Measurements from ENCODE around the gene BBS2.

BBS2 gene

GRCh38 chr16:56520251-56520577, 390 bp upstream of the BBS2 start:
- Histone ChIP-seq H2BK15ac (ENCODE audit: low read length) (no peak overlapping the region), H3K4me3 (ENCODE audit: low read length in 2 of 2) (peak overlapping the region in 1 of 2 donors; percentile 95)
- no CpG with 5 or more reads among the region's 4 CpGs for WGBS, 2 donors (ENCODE audit: extremely low coverage in 2 of 2, insufficient read length in 2 of 2, insufficient replicate concordance in 1 of 2)

GRCh38 chr16:56518425-56518824, 1.4 kb downstream of the BBS2 start:
- Histone ChIP-seq H2AFZ (ENCODE audit: low read length) (no peak overlapping the region), H3K27ac (replicated peaks; ENCODE audit: low read length) (no peak overlapping the region), H4K8ac (ENCODE audit: low read depth, low read length) (no peak overlapping the region), H3K4me2 (ENCODE audit: insufficient read depth, low read length, poor library complexity, severe bottlenecking) (no peak overlapping the region), H3K4me1 (ENCODE audit: control insufficient read depth in 2 of 2, insufficient read depth in 1 of 2, low read depth in 1 of 2, low read length in 2 of 2) (peaks cover 1 to 3% of the 10 kb centered on the region in 2 donors), H3K4me3 (ENCODE audit: low read length in 2 of 2) (no peak overlapping the region), H2AK5ac (ENCODE audit: low read depth, low read length) (no peak overlapping the region), H3K4ac (ENCODE audit: low read length) (no peak overlapping the region), H3K9ac (ENCODE audit: low read depth, low read length, poor library complexity) (no peak overlapping the region), H2BK120ac (ENCODE audit: low read depth, low read length) (no peak overlapping the region), H2BK15ac (ENCODE audit: low read length) (no peak overlapping the region), H3K14ac (ENCODE audit: low read length) (no peak overlapping the region), H3K36me3 (replicated peaks in 1 of 2; ENCODE audit: control insufficient read depth in 2 of 2, insufficient read depth in 2 of 2, low read length in 2 of 2) (no peaks in the 10 kb centered on the region), H3K27me3 (ENCODE audit: control insufficient read depth in 3 of 3, insufficient read depth in 3 of 3, low read depth in 1 of 3, low read length in 3 of 3) (no peaks in the 10 kb centered on the region), H4K91ac (ENCODE audit: low read depth, low read length, poor library complexity) (no peak overlapping the region), H3K18ac (ENCODE audit: low read length) (no peak overlapping the region), H2BK5ac (ENCODE audit: low read length) (no peak overlapping the region), H2BK12ac (ENCODE audit: low read length) (no peak overlapping the region), H3K79me1 (ENCODE audit: low read depth, low read length) (no peaks in the 10 kb centered on the region), H3K9me3 (replicated peaks in 1 of 2; ENCODE audit: control insufficient read depth in 2 of 2, insufficient read depth in 1 of 2, low read depth in 1 of 2, low read length in 2 of 2) (no peaks in the 10 kb centered on the region), H3K23ac (ENCODE audit: low read depth, low read length, poor library complexity) (no peak overlapping the region)
- no CpG with 5 or more reads among the region's 7 CpGs for WGBS, 2 donors (ENCODE audit: extremely low coverage in 2 of 2, insufficient read length in 2 of 2, insufficient replicate concordance in 1 of 2)
- DNase-seq (ENCODE audit: low spot score) = no peak

More at GRCh38 chr16:56520251-56520577, 390 bp upstream of the BBS2 start:
- no peaks in the 10 kb centered on the region for H3K79me1 ChIP-seq (ENCODE audit: low read depth, low read length)
- H3K4ac ChIP-seq (ENCODE audit: low read length) = no peak overlapping the region
- H2BK12ac ChIP-seq (ENCODE audit: low read length) = no peak overlapping the region
- H2AK5ac ChIP-seq (ENCODE audit: low read depth, low read length) = no peak overlapping the region
- H4K91ac ChIP-seq (ENCODE audit: low read depth, low read length, poor library complexity) = no peak overlapping the region
- no peak for DNase-seq (ENCODE audit: low spot score)
- peaks cover 1 to 3% of the 10 kb centered on the region in 2 donors for H3K4me1 ChIP-seq (ENCODE audit: control insufficient read depth in 2 of 2, insufficient read depth in 1 of 2, low read depth in 1 of 2, low read length in 2 of 2)
- no peak overlapping the region for H3K18ac ChIP-seq (ENCODE audit: low read length)
- H3K9me3 ChIP-seq (replicated peaks in 1 of 2; ENCODE audit: control insufficient read depth in 2 of 2, insufficient read depth in 1 of 2, low read depth in 1 of 2, low read length in 2 of 2) = no peaks in the 10 kb centered on the region
- H3K14ac ChIP-seq (ENCODE audit: low read length) = no peak overlapping the region
- peak overlapping the region; percentile 72 for H3K4me2 ChIP-seq (ENCODE audit: insufficient read depth, low read length, poor library complexity, severe bottlenecking)
- no peak overlapping the region for H4K8ac ChIP-seq (ENCODE audit: low read depth, low read length)
- no peaks in the 10 kb centered on the region for H3K27me3 ChIP-seq (ENCODE audit: control insufficient read depth in 3 of 3, insufficient read depth in 3 of 3, low read depth in 1 of 3, low read length in 3 of 3)
- no peaks in the 10 kb centered on the region for H3K36me3 ChIP-seq (replicated peaks in 1 of 2; ENCODE audit: control insufficient read depth in 2 of 2, insufficient read depth in 2 of 2, low read length in 2 of 2)
- H2BK120ac ChIP-seq (ENCODE audit: low read depth, low read length) = no peak overlapping the region
- no peak overlapping the region for H3K27ac ChIP-seq (replicated peaks; ENCODE audit: low read length)
- H3K23ac ChIP-seq (ENCODE audit: low read depth, low read length, poor library complexity) = no peak overlapping the region
- H2BK5ac ChIP-seq (ENCODE audit: low read length) = no peak overlapping the region
- H2AFZ ChIP-seq (ENCODE audit: low read length) = peak overlapping the region; percentile 100
- H3K9ac ChIP-seq (ENCODE audit: low read depth, low read length, poor library complexity) = no peak overlapping the region

- WGBS, 2 donors (ENCODE audit: extremely low coverage in 2 of 2, insufficient read length in 2 of 2, insufficient replicate concordance in 1 of 2) = no CpG with 5 or more reads among the region's 2 CpGs
- Histone ChIP-seq H4K91ac (ENCODE audit: low read depth, low read length, poor library complexity) (no peak overlapping the region), H3K4me3 (ENCODE audit: low read length in 2 of 2) (no peak overlapping the region), H2BK15ac (ENCODE audit: low read length) (no peak overlapping the region), H3K9ac (ENCODE audit: low read depth, low read length, poor library complexity) (no peak overlapping the region), H3K36me3 (replicated peaks in 1 of 2; ENCODE audit: control insufficient read depth in 2 of 2, insufficient read depth in 2 of 2, low read length in 2 of 2) (peaks cover 0 to 11% of the 10 kb centered on the region in 2 donors), H3K4ac (ENCODE audit: low read length) (no peak overlapping the region), H3K79me1 (ENCODE audit: low read depth, low read length) (no peaks in the 10 kb centered on the region), H3K23ac (ENCODE audit: low read depth, low read length, poor library complexity) (no peak overlapping the region), H3K4me2 (ENCODE audit: insufficient read depth, low read length, poor library complexity, severe bottlenecking) (no peak overlapping the region), H3K27me3 (ENCODE audit: control insufficient read depth in 3 of 3, insufficient read depth in 3 of 3, low read depth in 1 of 3, low read length in 3 of 3) (no peaks in the 10 kb centered on the region), H3K18ac (ENCODE audit: low read length) (no peak overlapping the region), H2BK120ac (ENCODE audit: low read depth, low read length) (no peak overlapping the region), H2AK5ac (ENCODE audit: low read depth, low read length) (no peak overlapping the region), H3K27ac (replicated peaks; ENCODE audit: low read length) (no peak overlapping the region), H3K14ac (ENCODE audit: low read length) (no peak overlapping the region), H3K9me3 (replicated peaks in 1 of 2; ENCODE audit: control insufficient read depth in 2 of 2, insufficient read depth in 1 of 2, low read depth in 1 of 2, low read length in 2 of 2) (peaks cover 0 to 4% of the 10 kb centered on the region in 2 donors), H2BK12ac (ENCODE audit: low read length) (no peak overlapping the region), H2AFZ (ENCODE audit: low read length) (no peak overlapping the region), H3K4me1 (ENCODE audit: control insufficient read depth in 2 of 2, insufficient read depth in 1 of 2, low read depth in 1 of 2, low read length in 2 of 2) (peaks cover 1 to 3% of the 10 kb centered on the region in 2 donors), H2BK5ac (ENCODE audit: low read length) (no peak overlapping the region), H4K8ac (ENCODE audit: low read depth, low read length) (no peak overlapping the region)
- no peak for DNase-seq (ENCODE audit: low spot score)
Observed at GRCh38 chr16:56517206-56517605, 2.6 kb downstream of the BBS2 start.

DNA sequence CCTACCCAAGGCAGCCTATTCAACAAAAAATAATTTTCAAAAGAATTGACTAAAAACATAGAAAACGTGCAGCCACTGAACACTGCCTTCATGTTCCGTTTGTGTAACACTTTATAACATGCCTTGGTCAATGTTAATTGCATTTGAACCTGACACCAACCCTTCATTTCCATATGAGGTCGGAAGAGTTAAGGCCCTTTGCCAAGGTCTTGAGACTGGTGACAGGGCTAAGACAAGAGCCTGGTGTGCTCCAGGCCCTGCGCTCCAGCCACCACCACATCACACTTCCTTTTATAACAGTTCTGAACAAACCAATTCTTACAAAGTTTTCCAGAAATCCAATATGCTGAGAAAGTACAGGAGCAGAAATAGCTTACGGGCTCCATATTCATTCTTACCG, 4.2 kb downstream of the BBS2 start:
- H2AFZ ChIP-seq (ENCODE audit: low read length) = no peak overlapping the region
- H3K23ac ChIP-seq (ENCODE audit: low read depth, low read length, poor library complexity) = no peak overlapping the region
- no peak overlapping the region for H3K18ac ChIP-seq (ENCODE audit: low read length)
- H3K79me1 ChIP-seq (ENCODE audit: low read depth, low read length) = no peaks in the 10 kb centered on the region
- WGBS, 2 donors (ENCODE audit: extremely low coverage in 2 of 2, insufficient read length in 2 of 2, insufficient replicate concordance in 1 of 2) = no CpG with 5 or more reads among the region's 6 CpGs
- DNase-seq (ENCODE audit: low spot score) = no peak
- no peak overlapping the region for H3K27ac ChIP-seq (replicated peaks; ENCODE audit: low read length)
- no peak overlapping the region for H3K9ac ChIP-seq (ENCODE audit: low read depth, low read length, poor library complexity)
- H3K14ac ChIP-seq (ENCODE audit: low read length) = no peak overlapping the region
- no peak overlapping the region for H2BK120ac ChIP-seq (ENCODE audit: low read depth, low read length)
- H3K4me3 ChIP-seq (ENCODE audit: low read length in 2 of 2) = no peak overlapping the region
- H2BK15ac ChIP-seq (ENCODE audit: low read length) = no peak overlapping the region
- H3K4me1 ChIP-seq (ENCODE audit: control insufficient read depth in 2 of 2, insufficient read depth in 1 of 2, low read depth in 1 of 2, low read length in 2 of 2) = peaks cover 1 to 3% of the 10 kb centered on the region in 2 donors
- H2BK12ac ChIP-seq (ENCODE audit: low read length) = no peak overlapping the region
- H3K9me3 ChIP-seq (replicated peaks in 1 of 2; ENCODE audit: control insufficient read depth in 2 of 2, insufficient read depth in 1 of 2, low read depth in 1 of 2, low read length in 2 of 2) = peaks cover 0 to 5% of the 10 kb centered on the region in 2 donors
- H3K4me2 ChIP-seq (ENCODE audit: insufficient read depth, low read length, poor library complexity, severe bottlenecking) = no peak overlapping the region
- no peak overlapping the region for H4K8ac ChIP-seq (ENCODE audit: low read depth, low read length)
- peaks cover 0 to 25% of the 10 kb centered on the region in 2 donors for H3K36me3 ChIP-seq (replicated peaks in 1 of 2; ENCODE audit: control insufficient read depth in 2 of 2, insufficient read depth in 2 of 2, low read length in 2 of 2)
- no peak overlapping the region for H2AK5ac ChIP-seq (ENCODE audit: low read depth, low read length)
- no peaks in the 10 kb centered on the region for H3K27me3 ChIP-seq (ENCODE audit: control insufficient read depth in 3 of 3, insufficient read depth in 3 of 3, low read depth in 1 of 3, low read length in 3 of 3)
- no peak overlapping the region for H3K4ac ChIP-seq (ENCODE audit: low read length)
- H4K91ac ChIP-seq (ENCODE audit: low read depth, low read length, poor library complexity) = no peak overlapping the region
- no peak overlapping the region for H2BK5ac ChIP-seq (ENCODE audit: low read length)

Measured in neuronal stem cell (in vitro differentiated cells).